ENCODE data around the gene CRIP3.

Gene CRIP3

GRCh38 chr6:43273707-43274106, 34.9 kb downstream of the CRIP3 start:
- no peak for DNase-seq (ENCODE audit: low read depth)

GRCh38 chr6:43271944-43272343, 36.7 kb downstream of the CRIP3 start:
- no peak for DNase-seq (ENCODE audit: low read depth)

GRCh38 chr6:43271103-43271815, 37.4 kb downstream of the CRIP3 start:
- no peak for DNase-seq (ENCODE audit: low read depth)

DNA sequence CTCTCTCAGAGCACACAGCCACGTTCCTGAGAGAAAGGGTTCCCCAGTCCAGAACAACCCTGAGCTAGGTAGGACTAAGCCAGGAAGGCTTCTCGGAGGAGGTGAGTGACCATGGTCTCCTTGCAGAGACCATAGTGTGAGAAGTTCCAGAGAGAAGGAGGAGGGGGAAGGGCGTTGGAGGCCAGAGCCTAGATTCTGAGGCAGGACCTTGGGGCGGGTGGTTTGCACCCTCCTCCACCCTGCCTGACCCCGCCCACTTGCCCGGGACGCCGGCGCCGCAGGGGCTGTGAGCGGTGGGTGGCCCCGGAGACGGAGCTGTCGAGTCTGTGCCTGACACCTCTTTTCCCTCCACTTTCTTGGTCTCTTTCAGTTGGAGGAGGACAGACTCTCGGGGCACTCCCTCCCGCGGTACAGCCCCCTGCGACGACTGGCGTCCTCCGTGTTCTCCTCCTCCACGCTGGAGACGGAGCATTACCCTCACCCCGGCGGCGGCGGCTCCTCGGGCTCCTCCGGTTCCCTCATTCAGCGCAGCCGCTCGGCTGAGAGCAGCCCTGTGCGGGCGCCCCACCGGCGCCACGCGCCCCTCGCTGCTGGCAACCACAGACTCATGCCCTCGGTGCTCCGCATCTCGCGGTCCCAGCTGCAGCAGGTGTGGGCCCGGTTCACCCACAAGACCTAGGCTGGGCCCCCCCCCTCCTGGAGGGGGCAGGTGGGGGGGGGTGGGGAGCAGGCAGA, 39.2 kb downstream of the CRIP3 start:
- DNase-seq (ENCODE audit: low read depth): no peak

GRCh38 chr6:43268782-43269272, 39.8 kb downstream of the CRIP3 start:
- no peak for DNase-seq (ENCODE audit: low read depth)

- no peak for DNase-seq (ENCODE audit: low read depth)
Observed at GRCh38 chr6:43268355-43268700, 40.3 kb downstream of the CRIP3 start.

DNA sequence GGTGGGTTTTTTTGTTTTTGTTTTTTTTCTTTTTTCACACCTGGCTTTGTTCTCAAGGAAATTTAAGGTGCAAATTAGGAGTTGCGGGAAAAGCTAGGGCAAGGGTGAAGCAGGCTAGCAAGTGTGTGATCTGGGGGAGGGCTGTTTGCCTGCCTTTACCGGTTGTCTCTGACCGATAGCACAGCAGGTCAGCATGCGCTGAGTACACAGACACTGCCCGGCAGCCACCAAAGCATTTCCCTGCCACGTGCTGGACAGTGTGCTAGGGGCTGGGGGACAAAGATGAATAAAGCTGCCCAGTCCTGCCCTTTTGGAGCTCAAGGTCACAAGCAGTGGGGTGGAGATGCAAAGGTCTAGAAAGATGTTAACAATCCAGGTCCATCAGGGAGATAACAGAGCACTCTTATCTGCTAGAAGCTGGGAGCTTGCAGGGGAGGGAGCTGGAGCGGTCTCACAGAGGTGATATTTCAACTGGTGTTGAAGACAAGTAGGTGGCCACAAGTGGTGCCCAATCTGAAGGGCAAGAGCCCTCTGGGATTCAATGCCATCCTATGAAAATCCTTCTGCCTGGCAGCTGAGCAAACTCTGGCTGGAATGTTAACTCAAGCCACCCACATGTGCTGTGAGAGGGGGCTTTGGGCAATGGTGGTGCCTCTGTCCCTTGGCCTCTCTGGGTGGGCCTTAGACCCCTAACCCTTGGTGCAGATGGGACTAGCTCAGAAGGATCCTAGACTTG, 40.8 kb downstream of the CRIP3 start:
- DNase-seq (ENCODE audit: low read depth): no peak

DNA sequence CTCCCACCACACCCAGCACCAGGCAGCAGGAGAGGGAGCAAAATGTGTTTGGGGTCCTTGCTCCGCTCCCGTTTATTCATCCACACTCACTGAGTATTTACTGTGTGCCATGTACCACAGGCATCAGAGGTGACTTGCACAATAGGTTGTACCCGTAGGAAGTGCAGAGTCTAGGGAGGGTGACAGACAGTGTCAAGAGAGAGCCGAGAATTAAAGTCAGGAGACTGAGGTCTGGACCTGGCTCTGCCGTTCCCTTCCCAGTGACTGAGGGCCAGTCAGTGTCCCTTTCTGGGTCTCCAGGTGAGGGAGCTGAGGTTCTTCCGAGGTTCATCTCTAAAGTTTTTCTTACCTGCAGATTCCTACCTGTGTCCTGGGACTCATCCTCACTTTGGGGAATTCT, 43.1 kb downstream of the CRIP3 start:
- no peak for DNase-seq (ENCODE audit: low read depth)

- DNase-seq (ENCODE audit: low read depth): no peak
Observed at GRCh38 chr6:43264599-43265145, 44.0 kb downstream of the CRIP3 start.

- DNase-seq (ENCODE audit: low read depth): peak; percentile 59
Observed at GRCh38 chr6:43263314-43264178, 45.1 kb downstream of the CRIP3 start.

DNA sequence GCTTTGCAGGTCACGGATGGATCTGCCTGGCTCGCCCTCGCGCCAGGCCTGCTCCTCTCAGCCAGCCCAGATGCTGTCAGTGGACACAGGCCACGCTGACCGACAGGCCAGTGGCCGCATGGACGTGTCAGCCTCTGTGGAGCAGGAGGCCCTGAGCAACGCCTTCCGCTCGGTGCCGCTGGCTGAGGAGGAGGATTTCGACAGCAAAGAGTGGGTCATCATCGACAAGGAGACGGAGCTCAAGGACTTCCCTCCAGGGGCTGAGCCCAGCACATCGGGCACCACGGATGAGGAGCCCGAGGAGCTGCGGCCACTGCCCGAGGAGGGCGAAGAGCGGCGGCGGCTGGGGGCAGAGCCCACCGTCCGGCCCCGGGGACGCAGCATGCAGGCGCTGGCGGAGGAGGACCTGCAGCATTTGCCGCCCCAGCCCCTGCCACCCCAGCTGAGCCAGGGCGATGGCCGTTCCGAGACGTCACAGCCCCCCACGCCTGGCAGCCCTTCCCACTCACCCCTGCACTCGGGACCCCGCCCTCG, 45.8 kb downstream of the CRIP3 start:
- no peak for DNase-seq (ENCODE audit: low read depth)

GRCh38 chr6:43262000-43262779, 46.4 kb downstream of the CRIP3 start:
- no peak for DNase-seq (ENCODE audit: low read depth)

GRCh38 chr6:43261198-43261597, 47.4 kb downstream of the CRIP3 start:
- DNase-seq (ENCODE audit: low read depth): no peak

DNA sequence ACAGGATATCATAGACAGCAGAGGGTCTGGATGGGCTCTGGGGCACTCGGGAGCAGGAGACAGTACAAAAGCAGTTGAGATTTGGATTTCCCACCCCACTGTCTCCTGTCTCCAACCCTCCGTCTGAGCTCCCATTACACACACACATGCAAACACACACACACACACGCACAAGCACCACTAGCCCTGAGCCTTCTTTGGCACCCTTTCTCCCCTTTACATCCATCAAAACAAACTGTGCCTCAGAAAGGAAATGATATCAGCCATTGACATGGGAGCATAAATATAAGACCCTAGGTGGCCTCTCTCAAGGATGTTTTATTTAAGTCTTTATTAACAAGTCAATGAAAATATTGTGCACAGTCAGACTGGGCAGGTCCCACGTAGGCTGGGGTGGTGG, 47.8 kb downstream of the CRIP3 start:
- DNase-seq (ENCODE audit: low read depth): no peak

DNA sequence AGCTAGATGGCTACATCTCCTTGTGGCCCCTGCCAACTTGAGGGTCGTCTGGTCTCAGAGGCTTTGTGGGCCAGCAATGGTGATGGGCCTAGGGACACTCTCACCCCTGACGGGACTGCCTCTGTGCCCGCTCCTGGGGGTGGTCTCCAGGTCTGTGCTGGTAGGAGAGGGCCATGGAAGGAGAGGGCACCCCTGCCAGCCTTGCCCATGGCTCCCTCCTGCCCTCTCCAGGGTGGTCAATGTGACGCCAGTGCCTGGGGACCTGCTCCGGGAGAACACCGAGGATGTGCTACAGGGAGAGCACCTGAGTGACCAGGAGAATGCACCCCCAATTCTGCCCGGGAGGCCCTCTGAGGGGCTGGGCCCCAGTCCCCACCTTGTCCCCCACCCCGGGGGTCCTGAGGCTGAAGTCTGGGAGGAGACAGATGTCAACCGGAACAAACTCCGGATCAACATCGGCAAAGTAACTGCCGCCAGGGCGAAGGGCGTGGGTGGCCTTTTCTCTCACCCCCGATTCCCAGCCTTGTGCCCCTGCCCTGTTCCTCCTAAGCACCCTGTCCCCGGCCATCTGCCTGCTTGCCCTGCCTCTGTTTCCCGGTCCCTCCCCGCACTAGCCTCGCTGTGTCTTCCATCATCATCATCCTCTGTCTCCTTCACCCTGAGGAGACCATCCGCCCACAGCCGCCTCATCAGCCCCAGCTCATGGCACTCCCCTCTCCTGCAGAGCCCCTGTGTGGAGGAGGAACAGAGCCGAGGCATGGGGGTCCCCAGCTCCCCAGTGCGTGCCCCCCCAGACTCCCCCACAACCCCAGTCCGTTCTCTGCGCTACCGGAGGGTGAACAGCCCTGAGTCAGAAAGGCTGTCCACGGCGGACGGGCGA, 49.6 kb downstream of the CRIP3 start:
- DNase-seq (ENCODE audit: low read depth): no peak

DNA sequence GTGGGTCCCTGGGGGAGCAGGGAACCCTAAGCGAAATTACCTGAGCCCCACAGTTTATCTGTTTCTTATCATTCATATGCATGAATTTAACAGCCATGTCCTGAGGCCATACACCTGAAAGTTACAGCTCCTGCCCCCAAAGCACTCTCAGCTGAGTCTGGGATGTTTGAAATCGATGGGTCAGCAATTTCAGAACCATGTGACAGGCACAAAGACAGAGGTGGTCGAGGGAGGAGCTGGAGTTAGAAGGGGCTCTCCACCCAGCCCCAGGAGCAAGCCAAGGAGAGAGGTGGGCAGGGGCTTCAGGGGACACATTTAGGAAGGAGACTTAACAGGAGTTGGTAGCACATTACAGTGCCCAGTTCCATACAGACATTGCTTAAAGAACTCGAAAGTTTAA, 50.4 kb downstream of the CRIP3 start:
- DNase-seq (ENCODE audit: low read depth): no peak

- no peak for DNase-seq (ENCODE audit: low read depth)
Observed at GRCh38 chr6:43257367-43258145, 51.1 kb downstream of the CRIP3 start.

DNA sequence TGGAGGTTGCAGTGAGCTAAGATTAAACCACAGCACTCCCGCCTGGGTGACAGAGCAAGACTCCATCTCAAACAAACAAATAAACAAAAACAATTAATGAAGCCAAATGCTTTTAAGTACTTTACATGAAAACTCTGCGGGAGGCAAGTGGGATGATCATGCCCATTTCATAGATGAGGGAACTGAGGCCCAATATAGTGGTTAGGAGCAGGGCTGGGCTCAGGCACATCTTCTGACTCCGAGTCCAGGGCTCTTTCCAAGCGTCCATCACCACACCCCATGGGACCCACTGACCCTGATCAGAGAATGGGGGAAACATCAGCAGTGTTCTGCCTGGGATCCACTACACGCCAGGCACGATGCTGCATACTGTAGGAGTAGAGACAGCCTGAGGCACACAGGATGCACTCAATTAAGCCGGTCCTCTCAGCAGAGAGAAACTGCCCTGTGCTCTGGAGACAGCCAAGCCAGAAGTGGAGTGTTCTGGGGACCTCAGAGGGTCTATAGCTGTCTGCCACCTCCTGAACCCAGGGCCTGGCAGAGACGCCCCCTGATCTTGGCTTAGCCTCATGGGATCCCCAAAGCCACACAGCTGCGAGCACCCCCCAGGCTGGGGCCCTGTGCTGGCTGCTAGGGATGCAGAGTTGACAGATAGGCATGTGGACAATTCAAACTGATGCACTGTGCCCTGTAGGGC, 51.8 kb downstream of the CRIP3 start:
- DNase-seq (ENCODE audit: low read depth): no peak
